K562 (cell line): Measurements from ENCODE around the gene DAPK2. TPM values are rescaled to one million over a fixed set of nuclear protein-coding genes. Genes with fewer than 3 reads are reported as not detected.

Experiments
- ATAC-seq: fragments of 200-7000 bp; cut with Tn5 transposase; 3 replicates; pipeline ENCODE4 v1.9.1; 2020; ENCODE audit warnings: moderate library complexity
- BruUV-seq: library from RNA; stranded (reverse); fragments of 400-500 nt; replicated peaks from 2 replicates; lab custom pipeline; 2021; lab: Mats Ljungman, UMichigan
- CTCF ChIA-PET: fragments of 300-600 bp; formaldehyde crosslinking; extraction: SDS; loops from one replicate; lab custom pipeline; 2021; ENCODE audit warnings: low intra/inter-chr PET ratio; lab: Yijun Ruan, JAX
- POLR2A ChIA-PET: fragments of 300-600, 350-650 bp; sonication (Branson Sonifier 250); formaldehyde crosslinking; extraction: SDS; loops from one replicate; lab custom pipeline; 2021; ENCODE audit warnings: antibody characterized with exemption, inconsistent platforms; lab: Yijun Ruan, JAX
- DNase-seq, 4 experiments: peaks; one replicate each; pipeline versions ENCODE4 v3.0.0 to v3.0.0-alpha.2; 2011 to 2018; ENCODE audit warnings: low spot score in 3 of 4, mixed read lengths in 3 of 4; ENCODE audit errors: extremely low read depth in 1 of 4
- FAIRE-seq: peaks from 2 replicates; lab custom pipeline; 2011; peaks lifted over from hg19 to GRCh38; lab: Jason Lieb, UNC
- H2AFZ ChIP-seq: 2 replicates; pipeline ENCODE4 v1.6.0; 2011; ENCODE audit warnings: low read depth, low read length, control low read depth, inconsistent platforms
- H3K27ac ChIP-seq: fragments of 200-600 bp; 3 replicates; pipeline ENCODE4 v1.8.0; 2011; ENCODE audit warnings: low read depth, mild to moderate bottlenecking, control low read depth, inconsistent platforms, low read length, moderate library complexity, mixed read lengths; ENCODE audit errors: extremely low read depth
- H3K27me3 ChIP-seq, 2 experiments: fragments of 300-600 bp in 1 of 2; 2 replicates in 1 of 2; 3 replicates in 1 of 2; pipeline versions ENCODE4 v1.6.0 to v1.8.0; 2011; ENCODE audit warnings: inconsistent platforms in 2 of 2, low read length in 2 of 2, mild to moderate bottlenecking in 1 of 2, mixed read lengths in 1 of 2, moderate library complexity in 1 of 2; ENCODE audit not compliant: control insufficient read depth in 2 of 2, insufficient read depth in 2 of 2
- H3K36me3 ChIP-seq: fragments of 300-600 bp; 3 replicates; pipeline ENCODE4 v1.8.0; 2011; ENCODE audit warnings: mild to moderate bottlenecking, low read length, inconsistent platforms; ENCODE audit not compliant: control insufficient read depth, insufficient read depth
- H3K4me1 ChIP-seq, 2 experiments: fragments of 200-600 bp in 1 of 2; replicated peaks in 1 of 2; 2 replicates in 1 of 2; 3 replicates in 1 of 2; pipeline versions ENCODE4 v1.5.1 to v1.8.0; 2011; ENCODE audit warnings: inconsistent platforms in 2 of 2, low read length in 2 of 2, mild to moderate bottlenecking in 1 of 2, mixed read lengths in 1 of 2, moderate library complexity in 1 of 2; ENCODE audit not compliant: control insufficient read depth in 2 of 2, insufficient read depth in 2 of 2
- H3K4me2 ChIP-seq: 2 replicates; pipeline ENCODE4 v1.6.1; 2011; ENCODE audit warnings: low read length, control low read depth, inconsistent platforms, mixed read lengths; ENCODE audit not compliant: insufficient read depth
- H3K4me3 ChIP-seq: fragments of 200-600 bp; sonication (generic), shearing (Covaris generic); 2 replicates; pipeline ENCODE4 v1.5.1; 2016; ENCODE audit warnings: control low read depth, inconsistent platforms
- H3K79me2 ChIP-seq: fragments of 200-600 bp; 3 replicates; pipeline ENCODE4 v1.8.0; 2011; ENCODE audit warnings: low read length, inconsistent platforms; ENCODE audit not compliant: control insufficient read depth, insufficient read depth
- H3K9ac ChIP-seq, 2 experiments: 2 replicates each; pipeline versions ENCODE4 v1.6.0 to v1.6.1; 2011; ENCODE audit warnings: low read depth in 2 of 2, low read length in 2 of 2, control low read depth in 1 of 2, inconsistent platforms in 1 of 2, mild to moderate bottlenecking in 1 of 2, mixed read lengths in 1 of 2; ENCODE audit not compliant: insufficient read depth in 1 of 2
- H3K9me1 ChIP-seq: one replicate; pipeline ENCODE4 v1.6.0; 2011; ENCODE audit warnings: inconsistent platforms, mild to moderate bottlenecking, low read length, moderate library complexity; ENCODE audit not compliant: control insufficient read depth, insufficient read depth
- H3K9me3 ChIP-seq: replicated peaks from 2 replicates; pipeline ENCODE4 v1.5.1; 2011; ENCODE audit warnings: low read depth, low read length, inconsistent platforms; ENCODE audit not compliant: control insufficient read depth, insufficient read depth
- H4K20me1 ChIP-seq: replicated peaks from 2 replicates; pipeline ENCODE4 v1.6.1; 2011; ENCODE audit warnings: low read length, inconsistent platforms, mixed read lengths; ENCODE audit not compliant: control insufficient read depth, insufficient read depth
- ATF1 ChIP-seq, 2 experiments: fragments of 450-650 bp in 1 of 2; IDR thresholded peaks; 2 replicates each; pipeline ENCODE4 v1.6.1; 2016; ENCODE audit warnings: missing compliant biosample characterization in 1 of 2, missing genetic modification characterization in 1 of 2
- CREBBP ChIP-seq: IDR thresholded peaks from one replicate; pipeline ENCODE4 v1.6.1; 2012; ENCODE audit warnings: low read depth, mild to moderate bottlenecking, control low read depth, inconsistent platforms, low read length
- CTBP1 ChIP-seq: fragments of 450-650 bp; IDR thresholded peaks from 2 replicates; pipeline ENCODE4 v1.6.1; 2016; ENCODE audit warnings: borderline replicate concordance
- GATA2 ChIP-seq: sonication (generic); formaldehyde crosslinking; IDR thresholded peaks from 2 replicates; pipeline ENCODE4 v1.4.0; 2020; ENCODE audit warnings: mild to moderate bottlenecking, missing genetic modification reagents
- HDAC8 ChIP-seq: fragments of 450-650 bp; IDR thresholded peaks from 2 replicates; pipeline ENCODE4 v1.6.1; 2016; ENCODE audit warnings: mild to moderate bottlenecking, missing genetic modification characterization, moderate library complexity, missing compliant biosample characterization
- HMBOX1 ChIP-seq: sonication (generic); IDR thresholded peaks from 2 replicates; pipeline ENCODE4 v1.6.1; 2016
- NCOA6 ChIP-seq: fragments of 450-650 bp; IDR thresholded peaks from 2 replicates; pipeline ENCODE4 v1.6.1; 2017; ENCODE audit warnings: mild to moderate bottlenecking
- NFE2L1 ChIP-seq: fragments of 450-650 bp; IDR thresholded peaks from 2 replicates; pipeline ENCODE4 v1.6.1; 2016; ENCODE audit warnings: missing genetic modification characterization, low read depth, mild to moderate bottlenecking, missing compliant biosample characterization, moderate library complexity, borderline replicate concordance
- POLR2A ChIP-seq: fragments of 450-650 bp; conservative IDR thresholded peaks from 2 replicates; pipeline ENCODE4 v1.6.1; 2016
- SNAPC5 ChIP-seq: fragments of 250-450 bp; sonication (Bioruptor Pico); IDR thresholded peaks from 2 replicates; pipeline ENCODE4 v1.8.0; 2021; ENCODE audit warnings: moderate library complexity, mild to moderate bottlenecking, inconsistent platforms
- SPI1 ChIP-seq: IDR thresholded peaks from 2 replicates; pipeline ENCODE4 v1.6.1; 2011; ENCODE audit warnings: low read depth, low read length, control low read depth, borderline replicate concordance
- ZNF507 ChIP-seq: conservative IDR thresholded peaks from 2 replicates; pipeline ENCODE4 v1.6.1; 2017; ENCODE audit warnings: missing genetic modification characterization, missing compliant biosample characterization
- ZNF512 ChIP-seq: IDR thresholded peaks from 2 replicates; pipeline ENCODE4 v1.6.1; 2016; ENCODE audit warnings: missing genetic modification characterization, missing compliant biosample characterization
- ZNF589 ChIP-seq: fragments of 200-800 bp; sonication (Bioruptor generic); IDR thresholded peaks from 2 replicates; pipeline ENCODE4 v1.6.1; 2016; ENCODE audit warnings: low read depth, missing genetic modification characterization, missing compliant biosample characterization
- ZNF764 ChIP-seq: fragments of 250-450 bp; sonication (Bioruptor Pico); IDR thresholded peaks from 2 replicates; pipeline ENCODE4 v1.4.0; 2020; ENCODE audit warnings: low read depth, mild to moderate bottlenecking, moderate library complexity
- ZNF77 ChIP-seq: fragments of 250-450 bp; sonication (Bioruptor Pico); IDR thresholded peaks from 2 replicates; pipeline ENCODE4 v1.5.0; 2020
- WGBS: fragments of 100-300 bp; shearing (Covaris generic); methylation state at CpG from one replicate; pipeline ENCODE4 v1.1.6; 2016; ENCODE audit warnings: low coverage, mixed read lengths; ENCODE audit not compliant: insufficient coverage; ENCODE audit errors: missing lambda C conversion rate; 5-methylcytosine and 5-hydroxymethylcytosine counted together
- in situ Hi-C: fragments of 300-500 bp; cut with MboI; formaldehyde crosslinking; loops from 4 replicates; pipeline ENCODE4 v1.15.0; 2018; ENCODE audit warnings: inconsistent platforms, mixed read lengths
- intact Hi-C: fragments of 100-400 bp; cut with micrococcal nuclease; formaldehyde crosslinking; loops from 2 replicates; pipeline ENCODE4 v1.14.2; 2022
- polyA plus RNA-seq, 8 experiments: library from polyadenylated mRNA; depleted of rRNA in 4 of 8; stranded (reverse) in 5 of 8; unstranded in 3 of 8; fragments of >200 nt; fragmentation: Nextera tagmentation in 2 of 8; fragmentation: Illumina TruSeq in 1 of 8; extraction: Ambion mirVana in 2 of 8; extraction: Trizol in 1 of 8; gene quantifications; 2 replicates each; pipeline versions ENCODE4 v1.2.1 to v1.2.3, GENCODE V29; 2011 to 2014; ENCODE audit warnings: inconsistent platforms in 1 of 8, missing spikeins in 1 of 8
- total RNA-seq, 7 experiments: library from RNA; depleted of rRNA in 6 of 7; stranded (reverse); fragments of >200 nt in 6 of 7; fragmentation: Illumina TruSeq in 2 of 7; extraction: Trizol in 2 of 7; gene quantifications; 2 replicates each; pipeline versions ENCODE4 v1.2.1 to v1.2.3, GENCODE V29; 2011 to 2021; ENCODE audit warnings: low replicate concordance in 1 of 7

The DAPK2 gene
- total and polyA plus RNA-seq, 9 of the 15 experiments (the other 6 are each of a cell fraction or from before 2014, with no cell fraction given) = 0.14 to 5.2 (median 2.2) TPM

GRCh38 chr15:63905558-63906265, 140.6 kb downstream of the DAPK2 start:
- Histone ChIP-seq H3K4me3 (no peak overlapping the region), H4K20me1 (no peaks in the 10 kb centered on the region), H3K9me3 (no peaks in the 10 kb centered on the region), H3K4me1 (peaks cover 24 to 29% of the 10 kb centered on the region in 2 experiments), H3K79me2 (no peaks in the 10 kb centered on the region), H3K9ac (peak overlapping the region; percentile 43 to 59; a peak in 3 of 4 replicates), H3K4me2 (no peak overlapping the region; the same call in 1 of the 2 replicates), H3K36me3 (no peaks in the 10 kb centered on the region), H2AFZ (peak overlapping the region; percentile 88), H3K27ac (peak overlapping the region; percentile 31; the same call in 1 of the 3 replicates), H3K9me1 (no peaks in the 10 kb centered on the region), H3K27me3 (no peaks in the 10 kb centered on the region)
- ChIA-PET POLR2A (interaction anchor here (0.5 to 2.2 kb wide), 7 partner anchors 10 to 409 kb away, joined by 3 to 8 read pairs (median 3); no protein-coding TSS in a partner anchor), CTCF (no interaction called here)
- ATAC-seq (peak; percentile 21), FAIRE-seq (no peak), DNase-seq (no peak)
- 43% methylated on average over 8 of the region's 8 CpGs for WGBS
- TF ChIP-seq ZNF512 (tag) (no peak), SNAPC5 (CRISPR knock-in tag) (no peak), ZNF589 (no peak), CTBP1 (no peak), ZNF764 (CRISPR knock-in tag) (no peak), ZNF507 (tag) (no peak), ZNF77 (CRISPR knock-in tag) (no peak), ATF1 (CRISPR knock-in tag; IDR thresholded peaks at IDR 0.05) (no peak), ATF1 (tag; IDR thresholded peaks at IDR 0.05) (no peak), HMBOX1 (0 out of 2 replicates have a peak, but pooled peaks have one; percentile 23), NCOA6 (no peak), NFE2L1 (tag) (no peak), POLR2A (no peak), HDAC8 (tag) (no peak), CREBBP (no peak), SPI1 (peak; percentile 67; the same call in 1 of the 2 replicates), GATA2 (CRISPR knock-in tag) (no peak)
- intact Hi-C loops (no loop called here), in situ Hi-C loops (no loop called here)
- no TSS peak for BruUV-seq
